ENCODE data around the gene ZBTB20. TPM values are rescaled to one million over a fixed set of nuclear protein-coding genes. Genes with fewer than 3 reads are reported as not detected.

The ZBTB20 gene
- total RNA-seq, 1 donor from 2014 or later: 3.9 TPM

DNA sequence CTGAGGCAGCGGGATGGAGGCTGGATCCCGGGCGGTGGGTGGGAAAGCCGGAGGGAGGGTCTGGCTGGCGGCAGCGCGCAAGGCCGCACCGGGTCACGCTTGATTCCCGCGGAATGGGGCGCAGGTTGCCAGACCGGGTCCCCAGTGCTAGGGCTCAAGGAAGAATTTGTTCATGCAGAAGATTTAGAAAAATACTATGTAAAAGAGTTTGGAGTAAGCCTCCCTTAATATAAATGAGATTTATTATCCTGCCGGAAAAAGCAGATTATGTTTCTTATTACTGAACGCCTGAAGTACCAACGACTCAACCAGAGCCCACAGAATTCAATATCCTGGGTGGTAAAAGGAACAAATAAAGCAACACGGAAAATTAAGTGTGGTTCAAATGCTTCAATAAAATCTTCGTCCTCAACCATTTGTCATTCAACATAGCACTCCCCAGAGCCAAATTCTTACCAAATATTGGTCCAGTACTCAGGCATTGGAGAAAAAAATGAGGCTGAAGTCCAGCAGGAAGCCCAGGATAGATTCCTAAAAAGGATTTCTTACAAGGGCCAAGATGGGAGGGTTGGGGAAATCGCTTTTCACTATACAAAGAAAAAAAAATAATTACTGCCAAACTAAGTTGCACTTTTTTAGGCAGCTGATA is 1.2 kb upstream of the ZBTB20 start:
- FAIRE-seq (no peak), DNase-seq (ENCODE audit: low read depth) (peak; percentile 3)
- TF ChIP-seq, protein P1, sequence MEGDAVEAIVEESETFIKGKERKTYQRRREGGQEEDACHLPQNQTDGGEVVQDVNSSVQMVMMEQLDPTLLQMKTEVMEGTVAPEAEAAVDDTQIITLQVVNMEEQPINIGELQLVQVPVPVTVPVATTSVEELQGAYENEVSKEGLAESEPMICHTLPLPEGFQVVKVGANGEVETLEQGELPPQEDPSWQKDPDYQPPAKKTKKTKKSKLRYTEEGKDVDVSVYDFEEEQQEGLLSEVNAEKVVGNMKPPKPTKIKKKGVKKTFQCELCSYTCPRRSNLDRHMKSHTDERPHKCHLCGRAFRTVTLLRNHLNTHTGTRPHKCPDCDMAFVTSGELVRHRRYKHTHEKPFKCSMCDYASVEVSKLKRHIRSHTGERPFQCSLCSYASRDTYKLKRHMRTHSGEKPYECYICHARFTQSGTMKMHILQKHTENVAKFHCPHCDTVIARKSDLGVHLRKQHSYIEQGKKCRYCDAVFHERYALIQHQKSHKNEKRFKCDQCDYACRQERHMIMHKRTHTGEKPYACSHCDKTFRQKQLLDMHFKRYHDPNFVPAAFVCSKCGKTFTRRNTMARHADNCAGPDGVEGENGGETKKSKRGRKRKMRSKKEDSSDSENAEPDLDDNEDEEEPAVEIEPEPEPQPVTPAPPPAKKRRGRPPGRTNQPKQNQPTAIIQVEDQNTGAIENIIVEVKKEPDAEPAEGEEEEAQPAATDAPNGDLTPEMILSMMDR (IDR thresholded peaks at IDR 0.05; ENCODE audit: insufficient read depth, low read length, severe bottlenecking): no peak
- H3K4me3 ChIP-seq (ENCODE audit: low read depth, low read length): peak overlapping the region; percentile 77
- H3K36me3 ChIP-seq (ENCODE audit: control insufficient read depth, insufficient read depth, low read length): no peaks in the 10 kb centered on the region
- no peaks in the 10 kb centered on the region for H3K27me3 ChIP-seq (ENCODE audit: control insufficient read depth, insufficient read depth, low read length)

DNA sequence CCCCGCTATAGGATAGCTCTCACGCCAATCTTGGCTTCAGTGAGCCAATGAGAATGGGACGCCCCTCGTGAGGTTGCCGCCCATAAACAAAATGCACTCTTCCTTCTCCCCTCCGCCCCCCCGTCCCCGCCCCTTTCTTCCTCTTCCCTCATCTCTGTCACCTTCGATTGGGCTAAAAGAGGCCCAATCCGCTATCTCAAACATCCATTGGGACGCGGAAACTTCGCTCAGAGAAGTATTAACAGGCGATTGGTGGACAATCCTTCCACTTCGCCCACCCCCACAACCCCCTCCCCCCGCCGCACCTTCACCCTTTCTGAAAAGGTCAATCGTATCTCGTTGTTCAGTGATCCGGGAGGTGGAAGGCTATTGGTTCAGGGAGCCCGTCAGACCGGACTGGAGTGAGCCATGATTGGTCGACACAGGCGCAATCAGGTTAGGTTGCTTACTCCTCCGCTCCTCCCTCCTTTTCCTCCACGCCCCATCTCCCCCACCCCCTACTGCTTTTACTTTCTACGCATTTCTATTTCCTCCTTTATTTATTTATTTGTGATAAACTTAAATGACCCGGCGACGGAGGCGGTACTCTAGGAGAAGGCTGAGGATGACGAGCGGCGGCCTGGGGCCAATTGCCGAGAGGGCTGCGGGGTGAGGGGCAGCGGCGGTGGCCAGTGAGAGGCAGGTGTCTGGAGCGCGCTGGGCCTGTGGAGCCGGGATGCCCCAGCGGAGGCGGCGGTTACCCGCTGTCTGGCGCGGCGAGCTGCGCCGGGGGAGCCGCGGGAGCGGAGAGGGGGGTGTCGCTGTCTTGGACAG is 447 bp upstream of the ZBTB20 start:
- TF ChIP-seq, protein P1 (IDR thresholded peaks at IDR 0.05; ENCODE audit: insufficient read depth, low read length, severe bottlenecking): no peak
- no peaks in the 10 kb centered on the region for H3K36me3 ChIP-seq (ENCODE audit: control insufficient read depth, insufficient read depth, low read length)
- FAIRE-seq: peak; percentile 86
- H3K27me3 ChIP-seq (ENCODE audit: control insufficient read depth, insufficient read depth, low read length): no peaks in the 10 kb centered on the region
- H3K4me3 ChIP-seq (ENCODE audit: low read depth, low read length): peak overlapping the region; percentile 80
- DNase-seq (ENCODE audit: low read depth): peak; percentile 98

- no peaks in the 10 kb centered on the region for H3K27me3 ChIP-seq (ENCODE audit: control insufficient read depth, insufficient read depth, low read length)
- no peaks in the 10 kb centered on the region for H3K36me3 ChIP-seq (ENCODE audit: control insufficient read depth, insufficient read depth, low read length)
- TF ChIP-seq, protein P1 (IDR thresholded peaks at IDR 0.05; ENCODE audit: insufficient read depth, low read length, severe bottlenecking): no peak
- peak; percentile 79 for DNase-seq (ENCODE audit: low read depth)
- peak overlapping the region; percentile 80 for H3K4me3 ChIP-seq (ENCODE audit: low read depth, low read length)
- FAIRE-seq: peak; percentile 83
These were observed 1.1 kb downstream of the ZBTB20 start for GRCh38 chr3:115146032-115146417.

DNA sequence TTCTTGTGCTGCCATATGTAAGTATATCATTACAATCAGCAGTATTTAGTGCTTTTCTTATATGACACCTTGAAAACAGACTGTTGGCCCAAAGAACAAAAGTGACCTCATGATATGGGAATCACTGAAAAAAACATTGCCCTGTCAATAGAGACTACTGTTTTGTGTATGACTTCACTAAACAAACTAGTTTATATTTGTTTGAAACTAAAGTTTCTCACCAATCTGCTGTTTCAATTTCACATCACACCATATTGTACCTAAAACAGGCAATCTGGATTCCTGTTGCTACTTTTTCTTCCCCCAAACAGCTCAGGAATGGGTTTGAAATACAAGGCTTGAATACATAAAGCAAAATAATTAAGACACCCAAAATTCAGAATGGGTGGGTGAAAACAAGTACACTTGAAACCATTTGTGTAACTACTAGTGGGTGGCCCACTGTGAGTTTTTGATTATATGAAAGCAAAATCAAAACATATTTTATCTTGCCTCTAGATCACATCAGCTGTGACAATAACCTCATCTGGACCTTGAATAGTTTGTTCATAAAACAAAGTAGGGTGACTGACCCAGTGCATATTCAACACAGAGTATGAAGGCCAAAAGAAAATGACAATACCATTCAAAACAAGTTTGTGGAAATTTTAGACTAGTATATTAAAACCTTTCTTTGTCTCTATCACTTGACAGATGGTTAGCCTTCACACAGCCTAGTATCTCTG is 5.9 kb downstream of the ZBTB20 start:
- DNase-seq (ENCODE audit: low read depth) (no peak), FAIRE-seq (no peak)
- Histone ChIP-seq H3K27me3 (ENCODE audit: control insufficient read depth, insufficient read depth, low read length) (no peaks in the 10 kb centered on the region), H3K4me3 (ENCODE audit: low read depth, low read length) (no peak overlapping the region), H3K36me3 (ENCODE audit: control insufficient read depth, insufficient read depth, low read length) (no peaks in the 10 kb centered on the region)
- TF ChIP-seq, protein P1 (IDR thresholded peaks at IDR 0.05; ENCODE audit: insufficient read depth, low read length, severe bottlenecking): no peak

GRCh38 chr3:115139072-115139471 is 8.0 kb downstream of the ZBTB20 start:
- Histone ChIP-seq H3K27me3 (ENCODE audit: control insufficient read depth, insufficient read depth, low read length) (no peaks in the 10 kb centered on the region), H3K4me3 (ENCODE audit: low read depth, low read length) (no peak overlapping the region), H3K36me3 (ENCODE audit: control insufficient read depth, insufficient read depth, low read length) (no peaks in the 10 kb centered on the region)
- DNase-seq (ENCODE audit: low read depth) (no peak), FAIRE-seq (no peak)
- TF ChIP-seq, protein P1 (IDR thresholded peaks at IDR 0.05; ENCODE audit: insufficient read depth, low read length, severe bottlenecking): no peak
